ENCODE data around the gene LRFN4.

DNA sequence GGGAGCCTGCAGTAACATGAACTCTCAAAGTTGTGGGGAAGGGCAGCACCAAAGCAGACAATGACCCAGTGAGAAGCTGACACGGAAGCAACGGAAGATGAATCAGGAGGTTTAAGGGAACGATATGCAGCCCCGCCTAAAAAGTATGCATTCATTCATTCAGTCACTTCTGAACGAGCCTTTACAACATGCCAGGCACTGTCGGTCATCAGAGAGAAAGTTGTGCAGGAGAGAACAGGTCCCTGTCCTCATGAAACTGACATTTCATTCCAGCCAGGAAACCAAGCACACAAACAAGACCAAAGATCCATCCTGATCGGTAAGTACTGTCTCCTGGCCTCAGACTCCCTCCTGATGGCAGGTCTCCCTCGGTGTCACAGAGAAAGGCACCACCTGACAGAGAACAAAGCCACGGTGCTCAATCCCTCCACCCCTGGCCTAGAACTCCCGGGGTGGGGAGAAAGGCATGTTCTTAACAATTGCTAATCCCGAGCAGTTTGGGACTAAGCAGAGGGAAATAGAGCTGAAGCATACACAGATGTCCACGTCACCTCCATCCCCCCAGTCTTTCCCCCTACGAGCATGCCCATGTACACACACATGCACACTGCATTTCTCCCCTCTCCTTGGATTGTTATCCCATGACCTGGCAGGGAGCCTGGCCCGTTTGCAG lies 49.3 kb downstream of the LRFN4 start:
- TF ChIP-seq POLR2A (IDR thresholded peaks at IDR 0.05; ENCODE audit: low read depth), result no peak
- TF ChIP-seq, protein P1, sequence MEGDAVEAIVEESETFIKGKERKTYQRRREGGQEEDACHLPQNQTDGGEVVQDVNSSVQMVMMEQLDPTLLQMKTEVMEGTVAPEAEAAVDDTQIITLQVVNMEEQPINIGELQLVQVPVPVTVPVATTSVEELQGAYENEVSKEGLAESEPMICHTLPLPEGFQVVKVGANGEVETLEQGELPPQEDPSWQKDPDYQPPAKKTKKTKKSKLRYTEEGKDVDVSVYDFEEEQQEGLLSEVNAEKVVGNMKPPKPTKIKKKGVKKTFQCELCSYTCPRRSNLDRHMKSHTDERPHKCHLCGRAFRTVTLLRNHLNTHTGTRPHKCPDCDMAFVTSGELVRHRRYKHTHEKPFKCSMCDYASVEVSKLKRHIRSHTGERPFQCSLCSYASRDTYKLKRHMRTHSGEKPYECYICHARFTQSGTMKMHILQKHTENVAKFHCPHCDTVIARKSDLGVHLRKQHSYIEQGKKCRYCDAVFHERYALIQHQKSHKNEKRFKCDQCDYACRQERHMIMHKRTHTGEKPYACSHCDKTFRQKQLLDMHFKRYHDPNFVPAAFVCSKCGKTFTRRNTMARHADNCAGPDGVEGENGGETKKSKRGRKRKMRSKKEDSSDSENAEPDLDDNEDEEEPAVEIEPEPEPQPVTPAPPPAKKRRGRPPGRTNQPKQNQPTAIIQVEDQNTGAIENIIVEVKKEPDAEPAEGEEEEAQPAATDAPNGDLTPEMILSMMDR (IDR thresholded peaks at IDR 0.05), result no peak
- no peak for TF ChIP-seq POLR2AphosphoS5 (IDR thresholded peaks at IDR 0.05)
- TF ChIP-seq EP300 (IDR thresholded peaks at IDR 0.05), result no peak
